Fibroblast of lung (primary cell): Measurements from ENCODE around the gene GLT6D1.

ENCODE experiments used
- CTCF ChIP-seq, 2 donors: IDR thresholded peaks in 1 of 2; conservative IDR thresholded peaks in 1 of 2; 1 replicate in 1 of 2; 2 replicates in 1 of 2; pipeline ENCODE4 v1.5.1; 2011 to 2012; ENCODE audit warnings: low read length in 2 of 2, control low read depth in 1 of 2, inconsistent platforms in 1 of 2, low read depth in 1 of 2, mild to moderate bottlenecking in 1 of 2
- EZH2 ChIP-seq: IDR thresholded peaks from 2 replicates; pipeline ENCODE4 v1.5.1; 2012; ENCODE audit warnings: low read length, control low read depth, mild to moderate bottlenecking; ENCODE audit errors: missing control alignments

GRCh38 chr9:135592331-135592590 lies 47.1 kb downstream of the GLT6D1 start:
- TF ChIP-seq CTCF (conservative IDR thresholded peaks at IDR 0.05 in 1 of 2, IDR thresholded peaks at IDR 0.05 in 1 of 2; ENCODE audit: low read depth in 1 of 2, low read length in 2 of 2) (no peak), EZH2 (no peak)
